HepG2 (cell line): ENCODE measurements around the gene SNRPN. TPM values are rescaled to one million over a fixed set of nuclear protein-coding genes. Genes with fewer than 3 reads are reported as not detected.
A peak's percentile ranks its signal among the peaks of the same experiment; 100 is the strongest.

Experiments used
- ATAC-seq: fragments of 200-7000 bp; cut with Tn5 transposase; 3 replicates; pipeline ENCODE4 v1.9.1; 2020; ENCODE audit warnings: mild to moderate bottlenecking, moderate library complexity
- BruUV-seq: library from RNA; stranded (reverse); fragments of 400-500 nt; replicated peaks from 2 replicates; lab custom pipeline; 2021; lab: Mats Ljungman, UMichigan
- CTCF ChIA-PET: fragments of 300-600 bp; formaldehyde crosslinking; extraction: SDS; loops from one replicate; lab custom pipeline; 2021; ENCODE audit warnings: low total read pairs, inconsistent platforms, low intra/inter-chr PET ratio; lab: Yijun Ruan, JAX
- POLR2A ChIA-PET: fragments of 350-600 bp; sonication (Branson Sonifier 250); formaldehyde crosslinking; loops from one replicate; lab custom pipeline; 2020; ENCODE audit warnings: antibody characterized with exemption, inconsistent platforms; lab: Yijun Ruan, JAX
- DNase-seq: peaks from one replicate; pipeline ENCODE4 v3.0.0-alpha.2; 2015; ENCODE audit warnings: low spot score
- FAIRE-seq: peaks from 3 replicates; lab custom pipeline; 2011; peaks lifted over from hg19 to GRCh38; lab: Jason Lieb, UNC
- H2AFZ ChIP-seq: one replicate; pipeline ENCODE4 v1.6.1; 2011; ENCODE audit warnings: low read length, inconsistent platforms
- H3K27ac ChIP-seq: fragments of 300-600 bp; 3 replicates; pipeline ENCODE4 v1.8.0; 2011; ENCODE audit warnings: mixed run types, mild to moderate bottlenecking, mixed read lengths, low read length, inconsistent platforms; ENCODE audit not compliant: insufficient read depth; ENCODE audit errors: extremely low read length
- H3K27me3 ChIP-seq, 2 experiments: fragments of 200-600 bp in 1 of 2; 2 replicates in 1 of 2; 3 replicates in 1 of 2; pipeline versions ENCODE4 v1.6.0 to v1.8.0; 2011; ENCODE audit warnings: low read length in 2 of 2, mild to moderate bottlenecking in 2 of 2, moderate library complexity in 2 of 2, inconsistent platforms in 1 of 2; ENCODE audit not compliant: insufficient read depth in 2 of 2, control insufficient read depth in 1 of 2
- H3K36me3 ChIP-seq, 2 experiments: fragments of 200-600 bp in 1 of 2; replicated peaks in 1 of 2; 2 replicates in 1 of 2; 3 replicates in 1 of 2; pipeline versions ENCODE4 v1.5.1 to v1.8.0; 2011; ENCODE audit warnings: low read length in 2 of 2, inconsistent platforms in 1 of 2; ENCODE audit not compliant: insufficient read depth in 2 of 2, control insufficient read depth in 1 of 2
- H3K4me1 ChIP-seq: 2 replicates; pipeline ENCODE4 v1.5.1; 2012; ENCODE audit warnings: low read length, inconsistent platforms; ENCODE audit not compliant: insufficient read depth
- H3K4me2 ChIP-seq: 2 replicates; pipeline ENCODE4 v1.6.0; 2011; ENCODE audit warnings: low read depth, low read length, inconsistent platforms
- H3K4me3 ChIP-seq, 3 experiments: fragments of 200-600 bp in 1 of 3; sonication (generic), shearing (Covaris generic) in 1 of 3; replicated peaks in 1 of 3; 2 replicates each; pipeline ENCODE4 v1.5.1; 2011 to 2016; ENCODE audit warnings: low read length in 3 of 3, inconsistent platforms in 2 of 3, low read depth in 2 of 3, mild to moderate bottlenecking in 2 of 3, control low read depth in 1 of 3, mixed read lengths in 1 of 3; ENCODE audit not compliant: insufficient read depth in 1 of 3
- H3K79me2 ChIP-seq: one replicate; pipeline ENCODE4 v1.6.1; 2011; ENCODE audit warnings: low read length, inconsistent platforms; ENCODE audit not compliant: insufficient read depth
- H3K9ac ChIP-seq: 2 replicates; pipeline ENCODE4 v1.6.0; 2011; ENCODE audit warnings: mild to moderate bottlenecking, low read depth, low read length, inconsistent platforms; ENCODE audit not compliant: insufficient read depth
- H3K9me3 ChIP-seq: 2 replicates; pipeline ENCODE4 v1.5.1; 2012; ENCODE audit warnings: mild to moderate bottlenecking, low read length
- H4K20me1 ChIP-seq: 2 replicates; pipeline ENCODE4 v1.6.0; 2011; ENCODE audit warnings: inconsistent platforms, mild to moderate bottlenecking, low read length, moderate library complexity; ENCODE audit not compliant: insufficient read depth
- CEBPZ ChIP-seq: IDR thresholded peaks from 2 replicates; pipeline ENCODE4 v1.6.1; 2012; ENCODE audit warnings: low read length, improper control_type of control experiment
- MXD4 ChIP-seq: IDR thresholded peaks from 2 replicates; pipeline ENCODE4 v1.6.1; 2016; ENCODE audit warnings: mild to moderate bottlenecking, missing biosample characterization, missing genetic modification reagents
- MYNN ChIP-seq: sonication (generic); formaldehyde crosslinking; IDR thresholded peaks from 2 replicates; pipeline ENCODE4 v1.4.0; 2020; ENCODE audit warnings: mild to moderate bottlenecking, low read depth, missing genetic modification reagents
- SIN3B ChIP-seq: fragments of 150-350 bp; IDR thresholded peaks from 2 replicates; pipeline ENCODE4 v1.6.1; 2014; ENCODE audit warnings: low read length
- TARDBP ChIP-seq: sonication (generic); formaldehyde crosslinking; IDR thresholded peaks from 2 replicates; pipeline ENCODE4 v1.8.0; 2022; ENCODE audit warnings: mild to moderate bottlenecking, missing genetic modification reagents
- ZFP37 ChIP-seq: sonication (generic); formaldehyde crosslinking; IDR thresholded peaks from 2 replicates; pipeline ENCODE4 v1.4.0; 2020; ENCODE audit warnings: missing genetic modification reagents, borderline replicate concordance
- ZNF468 ChIP-seq: sonication (generic); formaldehyde crosslinking; IDR thresholded peaks from 2 replicates; pipeline ENCODE4 v1.8.0; 2022; ENCODE audit warnings: mild to moderate bottlenecking, moderate library complexity, missing genetic modification reagents
- ZNF709 ChIP-seq: sonication (generic); formaldehyde crosslinking; IDR thresholded peaks from 2 replicates; pipeline ENCODE4 v1.5.0; 2020; ENCODE audit warnings: mild to moderate bottlenecking, missing genetic modification reagents
- WGBS: methylation state at CpG from one replicate; pipeline ENCODE4 v1.1.6; 2017; ENCODE audit warnings: low lambda C conversion rate; 5-methylcytosine and 5-hydroxymethylcytosine counted together
- in situ Hi-C: cut with HindIII; loops from 2 replicates; pipeline ENCODE4 v1.10.0; 2017; ENCODE audit warnings: low pct_unique_long_range_greater_than_20kb; ENCODE audit not compliant: extremely low pct_ligation_motif_present
- intact Hi-C: fragments of 100-400 bp; cut with micrococcal nuclease; formaldehyde crosslinking; loops from one replicate; pipeline ENCODE4 v1.10.0; 2022; ENCODE audit not compliant: unreplicated experiment
- polyA plus RNA-seq, 8 experiments: library from polyadenylated mRNA; depleted of rRNA in 3 of 8; stranded (reverse) in 7 of 8; unstranded in 1 of 8; fragments of >200 nt; fragmentation: Illumina TruSeq in 4 of 8; extraction: Trizol in 4 of 8; gene quantifications; 2 replicates each; pipeline versions ENCODE4 v1.2.1 to v1.2.3, GENCODE V29; 2011 to 2016; ENCODE audit warnings: low read depth in 4 of 8, missing spikeins in 1 of 8, mixed read lengths in 1 of 8; ENCODE audit not compliant: insufficient read depth in 1 of 8
- total RNA-seq, 5 experiments: library from RNA; depleted of rRNA; stranded (reverse); fragments of >200 nt; fragmentation: Illumina TruSeq; extraction: Trizol; gene quantifications; 2 replicates each; pipeline ENCODE4 v1.2.3, GENCODE V29; 2016; ENCODE audit warnings: low read depth in 1 of 5

Gene SNRPN
- total and polyA plus RNA-seq, 2 of the 13 experiments (the other 11 are each of a cell fraction or from before 2014, with no cell fraction given): 133 to 212 TPM

GRCh38 chr15:24976932-24977331, 22.1 kb downstream of the SNRPN start:
- ATAC-seq: peak; percentile 39; the same call in 1 of the 3 replicates
- peaks cover 66% of the 10 kb centered on the region for H3K9me3 ChIP-seq
- TF ChIP-seq ZNF468: no peak
- TF ChIP-seq SIN3B: no peak
- no peak for TF ChIP-seq MXD4 (CRISPR knock-in tag)
- TF ChIP-seq MYNN (CRISPR knock-in tag): no peak
- no peak for TF ChIP-seq ZFP37 (CRISPR knock-in tag)
- no peak for TF ChIP-seq ZNF709 (CRISPR knock-in tag)
- no peak for TF ChIP-seq TARDBP
- TF ChIP-seq CEBPZ: no peak
- TF ChIP-seq, all 625 proteins: peak for 0
- Histone ChIP-seq H3K4me3 (no peak overlapping the region), H3K9ac (no peak overlapping the region), H3K4me1 (no peaks in the 10 kb centered on the region), H2AFZ (no peak overlapping the region), H3K36me3 (peaks cover 0 to 32% of the 10 kb centered on the region in 2 experiments; a peak in 4 of 5 replicates), H3K27me3 (no peaks in the 10 kb centered on the region), H3K79me2 (no peaks in the 10 kb centered on the region), H3K4me2 (no peak overlapping the region), H3K27ac (no peak overlapping the region), H4K20me1 (no peaks in the 10 kb centered on the region)
- intact Hi-C loops (no loop called here), in situ Hi-C loops (no loop called here)
- WGBS: 67% methylated on average over 3 of the region's 3 CpGs
- ChIA-PET CTCF (no interaction called here), POLR2A (no interaction called here)
- no peak for DNase-seq
- BruUV-seq: no TSS peak
- FAIRE-seq: no peak
